Measurements from ENCODE around the gene CCDC136. TPM values are rescaled to one million over a fixed set of nuclear protein-coding genes. Genes with fewer than 3 reads are reported as not detected.

Gene CCDC136
- total RNA-seq, 1 experiment from 2014 or later, result 31.1 TPM

GRCh38 chr7:128848289-128849155, 56.8 kb downstream of the CCDC136 start:
- WGBS (ENCODE audit: extremely low coverage, insufficient read length, low lambda C conversion rate), result no CpG with 5 or more reads among the region's 31 CpGs
- no peak overlapping the region for H3T11ph ChIP-seq (ENCODE audit: low read length)
- no peak overlapping the region for H2BK120ac ChIP-seq (ENCODE audit: low read depth, low read length, poor library complexity, severe bottlenecking)
- no peak overlapping the region for H3K14ac ChIP-seq (ENCODE audit: insufficient read depth, low read length)
- no peak overlapping the region for H2BK20ac ChIP-seq (ENCODE audit: low read depth, low read length, poor library complexity, severe bottlenecking)
- H4K91ac ChIP-seq (ENCODE audit: insufficient read length, low read depth, low read length), result no peak overlapping the region
- Mint-ChIP-seq H3K9me3 (no peaks in the 10 kb centered on the region), H3K4me1 (no peaks in the 10 kb centered on the region), H3K36me3 (ENCODE audit: insufficient read depth in 1 of 3, low read depth in 3 of 3) (peaks cover 0 to 7% (median 0%) of the 10 kb centered on the region in 3 experiments; a peak in 1 of 7 replicates), H3K4me3 (no peak overlapping the region), H3K27me3 (ENCODE audit: low read depth) (no peaks in the 10 kb centered on the region), H3K27ac (no peak overlapping the region)
- no peaks in the 10 kb centered on the region for H3K27me3 ChIP-seq (ENCODE audit: insufficient read depth, low read length)
- no peaks in the 10 kb centered on the region for H3K9me3 ChIP-seq (ENCODE audit: control insufficient read depth, low read depth, low read length)
- no peak for DNase-seq
- no peak overlapping the region for H3K27ac ChIP-seq (ENCODE audit: insufficient read length, low read depth, low read length)
- H3K4me2 ChIP-seq (ENCODE audit: insufficient read depth, insufficient read length, low read length), result no peak overlapping the region
- no peak overlapping the region for H2AK5ac ChIP-seq (ENCODE audit: insufficient read length, low read length)
- H4K8ac ChIP-seq (replicated peaks; ENCODE audit: insufficient read length, low read depth, low read length), result no peak overlapping the region
- H2BK12ac ChIP-seq (ENCODE audit: insufficient read length, low read depth, low read length), result no peak overlapping the region
- H3K4ac ChIP-seq (ENCODE audit: low read depth, low read length), result no peak overlapping the region
- no peaks in the 10 kb centered on the region for H4K20me1 ChIP-seq (ENCODE audit: control insufficient read depth, insufficient read depth, insufficient read length)
- no peak overlapping the region for H3K18ac ChIP-seq (ENCODE audit: insufficient read length, low read depth, low read length)
- no peak overlapping the region for H3K56ac ChIP-seq (ENCODE audit: insufficient read length, low read depth, low read length)
- no peaks in the 10 kb centered on the region for H3K79me1 ChIP-seq (ENCODE audit: insufficient read depth, low read depth, low read length, poor library complexity, severe bottlenecking)
- no peaks in the 10 kb centered on the region for H3K4me1 ChIP-seq (ENCODE audit: insufficient read depth, low read length)
- no peak for TF ChIP-seq CTCF (conservative IDR thresholded peaks at IDR 0.05)
- no peak overlapping the region for H2AFZ ChIP-seq (ENCODE audit: low read length)
- H3K9ac ChIP-seq (ENCODE audit: extremely low read depth, insufficient read length, low read length), result no peak overlapping the region
- no peak overlapping the region for H3K23ac ChIP-seq (ENCODE audit: insufficient read length, low read depth, low read length)
- H3K79me2 ChIP-seq (ENCODE audit: insufficient read depth, low read length), result no peaks in the 10 kb centered on the region
- no peak overlapping the region for H2BK15ac ChIP-seq (ENCODE audit: low read depth, low read length)
- no peak overlapping the region for H4K5ac ChIP-seq (ENCODE audit: insufficient read length, low read depth, low read length)
- H2BK5ac ChIP-seq (ENCODE audit: insufficient read length, low read length), result no peak overlapping the region
- no peaks in the 10 kb centered on the region for H3K23me2 ChIP-seq (ENCODE audit: insufficient read length, low read depth, low read length, poor library complexity, severe bottlenecking)
